Dedifferentiated amniotic fluid mesenchymal stem cell (primary cell): ENCODE data around the gene OPA3.
"Not testable (repeated sequence)": the region's sequence is repeated elsewhere in the genome, so short reads cannot be mapped to it uniquely, and the experiment has no call there.

Source experiments
- DNase-seq: peaks from one replicate; pipeline ENCODE4 v3.0.0-alpha.2; 2016; ENCODE audit errors: extremely low spot score

Gene OPA3

DNA sequence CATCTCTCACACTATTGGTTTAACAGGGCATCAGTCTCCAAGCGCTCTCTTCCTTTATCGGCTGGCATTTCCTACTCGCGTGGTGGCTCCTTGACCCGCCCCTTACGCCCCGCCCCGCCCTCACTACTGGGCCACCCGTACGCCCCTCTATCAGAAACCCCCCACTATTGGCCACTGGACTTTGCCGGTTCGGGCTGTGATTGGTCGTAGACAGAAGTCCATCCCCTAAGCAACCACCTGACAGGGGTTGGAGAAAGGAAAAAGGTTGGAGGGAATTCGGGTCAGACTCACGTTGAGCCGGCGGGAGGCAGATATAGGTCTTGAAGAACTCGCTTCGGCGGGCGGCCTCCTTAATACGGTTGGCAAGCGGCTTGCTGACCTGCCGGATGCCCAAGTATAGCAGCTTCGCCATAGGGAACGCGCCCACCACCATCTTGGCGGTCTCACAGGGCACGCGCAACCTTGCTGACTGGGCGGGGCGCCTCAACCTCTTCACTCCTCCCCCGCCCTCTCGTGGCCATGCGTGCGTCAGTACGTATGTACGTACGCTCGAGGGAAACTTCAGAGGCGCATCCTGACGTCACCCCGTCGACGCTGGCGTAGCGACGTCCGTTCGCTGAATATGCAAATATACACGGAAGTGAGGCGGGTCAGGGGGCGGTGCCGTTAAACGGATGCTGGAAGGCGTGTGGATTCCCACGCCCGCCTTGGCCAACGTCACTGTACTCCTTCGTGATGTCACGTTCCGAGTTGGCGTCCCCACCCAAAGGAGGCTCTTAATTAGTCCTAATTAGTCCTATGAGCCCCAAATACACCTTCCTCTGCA is at the start of gene OPA3:
TSS of gene OPA3 (minus strand) at position 471 of the 826 bp plus-strand sequence. CDS start at position 433, 38 bp downstream.
- DNase-seq, result peak; percentile 100

- DNase-seq, result peak; percentile 91
Observed at GRCh38 chr19:45632468-45633196, 48.0 kb upstream of the OPA3 start.

GRCh38 chr19:45630463-45630862 is 45.9 kb upstream of the OPA3 start:
- peak; percentile 81 for DNase-seq

- no peak for DNase-seq
Observed at GRCh38 chr19:45629704-45630103, 45.1 kb upstream of the OPA3 start.

GRCh38 chr19:45628219-45628618 is 43.6 kb upstream of the OPA3 start:
- DNase-seq, result not testable (repeated sequence)

GRCh38 chr19:45623984-45624383 is 39.4 kb upstream of the OPA3 start:
- no peak for DNase-seq

DNA sequence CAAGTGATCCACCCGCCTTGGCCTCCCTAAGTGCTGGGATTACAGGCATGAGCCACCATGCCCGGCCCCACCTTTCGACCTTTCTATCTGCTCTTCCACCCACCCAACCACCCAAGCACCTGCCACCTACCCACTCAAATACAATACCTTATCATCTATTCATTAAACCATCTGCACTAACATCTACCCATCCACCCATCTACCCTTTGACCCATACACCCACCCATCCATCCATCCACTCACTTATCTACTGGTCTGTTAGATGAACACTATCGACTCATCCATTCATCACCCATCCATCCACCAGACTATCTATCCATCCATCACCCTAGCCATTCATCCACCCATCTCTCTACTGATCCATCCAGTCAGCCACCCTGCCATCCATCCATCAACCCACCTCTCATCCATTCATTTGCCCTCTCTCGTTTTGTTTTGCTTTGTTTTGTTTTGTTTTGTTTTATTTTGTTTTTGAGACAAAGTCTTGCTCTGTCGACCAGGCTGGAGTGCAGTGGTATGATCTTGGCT is 37.4 kb upstream of the OPA3 start:
- no peak for DNase-seq

DNA sequence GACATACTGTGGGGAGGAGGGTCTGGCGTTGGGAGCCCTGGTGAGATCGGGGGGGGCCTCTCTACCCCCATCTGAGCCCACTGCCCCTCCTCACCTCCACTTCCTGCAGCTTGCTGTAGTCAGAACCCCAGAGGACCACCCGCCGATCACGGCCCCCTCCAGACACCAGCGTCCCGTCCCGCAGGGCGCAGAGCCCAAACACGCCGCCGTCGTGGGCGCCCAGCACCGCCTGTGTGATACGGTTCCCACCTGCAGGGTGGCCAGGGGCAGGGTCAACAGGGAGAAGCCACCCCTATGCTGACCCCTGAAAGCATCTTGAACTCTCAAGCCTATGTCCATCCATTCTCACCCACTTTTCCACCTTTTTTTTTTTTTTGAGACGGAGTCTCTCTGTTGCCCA is 36.8 kb upstream of the OPA3 start:
- no peak for DNase-seq

DNA sequence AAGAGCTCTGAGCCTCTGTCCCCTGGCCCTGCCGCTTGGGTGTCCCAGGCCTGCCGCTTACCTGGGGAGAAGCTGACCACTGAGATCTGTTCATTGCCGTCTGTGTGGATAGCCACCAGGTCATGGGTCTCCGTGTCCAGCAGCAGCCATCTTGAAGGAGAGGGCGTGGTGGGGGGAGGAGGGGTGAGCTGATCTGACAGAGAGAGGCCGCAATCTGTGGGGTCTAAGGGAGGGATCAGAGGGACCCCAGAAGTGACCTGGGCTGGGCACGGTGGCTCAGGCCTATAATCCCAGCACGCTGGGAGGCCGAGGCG is 32.1 kb upstream of the OPA3 start:
- DNase-seq, result no peak

- no peak for DNase-seq
Observed at GRCh38 chr19:45615795-45616703, 31.4 kb upstream of the OPA3 start.

- DNase-seq, result not testable (repeated sequence)
Observed at GRCh38 chr19:45615056-45615455, 30.5 kb upstream of the OPA3 start.

GRCh38 chr19:45613926-45614725 is 29.5 kb upstream of the OPA3 start:
- DNase-seq, result peak; percentile 81

- DNase-seq, result no peak
Observed at GRCh38 chr19:45608948-45609347, 24.3 kb upstream of the OPA3 start.

GRCh38 chr19:45607071-45608029 is 22.7 kb upstream of the OPA3 start:
- DNase-seq, result peak; percentile 66

DNA sequence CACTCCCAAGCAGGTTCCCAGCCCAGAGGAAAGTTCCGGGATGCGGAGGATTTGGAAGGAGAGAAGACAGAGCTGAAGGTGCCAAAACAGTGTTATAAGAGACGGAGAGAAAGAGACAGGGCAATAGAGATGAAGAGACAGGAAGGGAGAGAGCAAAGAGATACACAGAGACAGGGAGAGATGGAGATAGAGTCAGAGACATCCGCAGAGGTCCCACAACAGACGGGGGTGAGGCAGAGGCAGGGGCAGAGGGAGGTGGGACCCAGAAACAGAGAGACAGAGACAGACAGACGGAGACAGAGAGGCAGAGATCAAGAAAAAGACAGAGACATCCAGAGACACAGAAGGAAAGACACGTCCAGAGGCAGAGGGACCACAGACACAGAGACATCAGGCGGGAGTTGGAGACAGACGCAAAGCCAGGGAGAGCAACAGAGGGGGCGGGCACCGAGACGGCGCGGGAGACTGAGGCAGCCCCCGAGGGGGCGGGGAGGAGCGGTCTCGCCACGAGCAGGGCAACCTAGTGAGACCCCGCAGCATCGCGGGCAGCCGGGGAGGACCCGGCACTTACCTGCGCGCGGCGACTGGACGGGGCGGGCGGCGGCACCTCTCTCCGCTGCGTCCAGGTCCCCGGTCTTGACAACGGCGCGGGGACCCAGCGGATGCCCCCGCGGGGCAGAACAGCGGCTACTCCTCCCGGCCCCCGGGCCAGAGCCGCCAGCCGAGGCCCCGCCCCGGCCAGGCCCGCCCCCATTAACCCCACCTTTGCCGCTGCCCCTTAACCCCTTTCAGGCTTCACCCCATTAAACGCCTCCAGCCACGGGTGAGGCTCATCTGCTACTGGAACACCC is 17.1 kb upstream of the OPA3 start, which contains the start of gene GPR4:
TSS of gene GPR4 (minus strand) at position 689 of the 851 bp plus-strand sequence. CDS start 10,346 bp downstream, outside the sequence.
- no peak for DNase-seq

DNA sequence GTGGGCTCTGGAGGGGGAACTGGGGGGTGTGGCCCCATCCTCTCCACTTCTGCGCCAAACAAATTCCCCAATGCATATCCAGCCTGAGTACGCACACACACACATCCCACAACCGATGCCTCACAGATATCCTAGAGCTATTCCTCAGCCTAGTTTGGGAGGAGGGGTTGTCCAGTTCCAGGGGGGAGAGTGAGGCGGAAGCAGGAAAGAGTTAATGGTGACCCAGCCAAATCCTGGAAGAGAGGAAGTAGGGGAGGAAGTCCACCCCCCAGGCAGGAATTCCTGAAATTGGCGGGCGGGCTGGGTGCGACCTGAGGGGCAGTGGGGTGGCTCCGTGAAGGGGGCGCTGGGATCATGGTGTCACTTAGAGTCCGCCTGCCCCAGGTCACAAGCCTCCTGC is 16.5 kb upstream of the OPA3 start:
- DNase-seq, result no peak

DNA sequence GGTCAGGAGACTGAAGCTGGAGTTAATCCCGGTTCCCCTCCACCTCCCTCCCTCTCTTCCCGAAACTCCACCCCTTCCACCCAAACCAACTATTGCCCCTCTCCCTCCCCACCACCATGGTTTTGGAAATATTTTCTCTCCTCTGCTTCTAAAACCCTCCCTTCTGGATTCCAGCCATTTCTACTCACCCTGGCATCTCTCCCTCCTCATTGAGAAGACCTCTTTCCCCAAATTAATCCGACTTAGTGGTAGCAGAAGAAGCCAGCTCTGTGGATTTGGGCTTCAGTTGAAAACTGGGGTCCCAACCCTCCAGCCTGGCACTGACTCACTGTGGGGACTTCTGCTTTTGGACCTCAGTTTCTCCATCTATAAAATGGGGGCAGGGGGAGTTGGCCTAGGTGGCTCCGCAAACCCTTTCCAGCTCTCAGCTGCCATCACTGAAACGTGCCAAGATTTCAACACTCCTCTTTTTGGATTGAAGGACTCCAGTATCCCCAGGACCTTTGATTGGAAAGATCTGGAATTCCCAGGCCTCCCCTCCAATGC is 15.8 kb upstream of the OPA3 start:
- DNase-seq, result no peak

GRCh38 chr19:45599286-45599685 is 14.7 kb upstream of the OPA3 start:
- no peak for DNase-seq
